ENCODE data around the gene TMEM176A.

DNA sequence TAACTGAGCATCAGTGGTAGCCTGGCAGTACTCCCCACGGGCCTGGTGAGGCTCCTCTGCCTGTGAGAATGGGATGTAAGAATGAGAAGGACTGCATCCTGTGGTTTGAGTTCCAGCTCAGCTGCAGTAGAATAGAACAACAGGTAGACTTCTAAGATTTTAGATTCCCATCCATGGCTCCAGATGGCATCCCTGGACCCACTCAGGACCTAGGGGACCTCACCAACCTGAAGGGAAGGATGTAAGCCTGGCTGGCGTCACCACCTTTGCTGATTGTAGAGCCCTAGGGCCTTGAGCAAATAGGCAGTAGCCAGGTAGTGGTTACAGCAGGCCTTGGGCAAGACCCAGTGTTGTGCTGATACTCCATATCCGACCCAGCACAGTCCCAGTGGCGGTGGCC, 42.1 kb downstream of the TMEM176A start:
- TF ChIP-seq CEBPB (IDR thresholded peaks at IDR 0.05) (no peak), CTCF (IDR thresholded peaks at IDR 0.05) (no peak), KDM5A (IDR thresholded peaks at IDR 0.05) (no peak), POLR2AphosphoS2 (conservative IDR thresholded peaks at IDR 0.05; ENCODE audit: low read length) (no peak), RFX5 (IDR thresholded peaks at IDR 0.05) (no peak), EHMT2 (IDR thresholded peaks at IDR 0.05; ENCODE audit: low read depth) (no peak), PBX3 (IDR thresholded peaks at IDR 0.05) (no peak), POLR2A (IDR thresholded peaks at IDR 0.05; ENCODE audit: low read length) (no peak), BHLHE40 (IDR thresholded peaks at IDR 0.05; ENCODE audit: low read depth, low read length) (no peak), MAZ (IDR thresholded peaks at IDR 0.05; ENCODE audit: borderline replicate concordance, low read depth, low read length) (no peak)

Data from A549 (cell line).